GM23338 (cell line): ENCODE data around the gene TREM1. TPM values are rescaled to one million over a fixed set of nuclear protein-coding genes. Genes with fewer than 3 reads are reported as not detected.

ENCODE experiments used
- ATAC-seq: fragments of 200-7000 bp; cut with Tn5 transposase; 3 replicates; pipeline ENCODE4 v1.9.1; 2020
- DNase-seq: peaks from one replicate; pipeline ENCODE4 v3.0.0-alpha.2; 2015; ENCODE audit warnings: low spot score
- H2AFZ ChIP-seq: fragments of 200-600 bp; sonication (generic); 2 replicates; pipeline ENCODE4 v1.8.0; 2016; ENCODE audit warnings: antibody characterized with exemption, mild to moderate bottlenecking, moderate library complexity
- H3F3A ChIP-seq: fragments of 200-600 bp; sonication (generic); replicated peaks from 2 replicates; pipeline ENCODE4 v1.8.0; 2017; ENCODE audit warnings: antibody characterized with exemption, mixed run types, low read depth
- H3K27ac ChIP-seq: fragments of 200-600 bp; sonication (generic); 2 replicates; pipeline ENCODE4 v1.6.1; 2016; ENCODE audit warnings: low read depth
- H3K27me3 ChIP-seq: fragments of 200-600 bp; sonication (generic); 2 replicates; pipeline ENCODE4 v1.8.0; 2016; ENCODE audit warnings: mild to moderate bottlenecking, mixed run types, moderate library complexity; ENCODE audit not compliant: insufficient read depth
- H3K36me3 ChIP-seq: fragments of 200-600 bp; sonication (generic); 2 replicates; pipeline ENCODE4 v1.8.0; 2016; ENCODE audit warnings: mild to moderate bottlenecking; ENCODE audit not compliant: insufficient read depth
- H3K4me1 ChIP-seq: fragments of 200-600 bp; sonication (generic); 2 replicates; pipeline ENCODE4 v1.8.0; 2016; ENCODE audit warnings: mild to moderate bottlenecking, moderate library complexity; ENCODE audit not compliant: insufficient read depth
- H3K4me2 ChIP-seq: fragments of 200-600 bp; sonication (generic); 2 replicates; pipeline ENCODE4 v1.7.1; 2017; ENCODE audit warnings: mixed run types
- H3K4me3 ChIP-seq: fragments of 200-600 bp; sonication (generic); 2 replicates; pipeline ENCODE4 v1.6.1; 2016; ENCODE audit warnings: mixed run types
- H3K79me2 ChIP-seq: fragments of 200-600 bp; sonication (generic); replicated peaks from 2 replicates; pipeline ENCODE4 v1.8.0; 2017; ENCODE audit warnings: mild to moderate bottlenecking; ENCODE audit not compliant: insufficient read depth
- H3K9me2 ChIP-seq: fragments of 200-600 bp; sonication (generic); 2 replicates; pipeline ENCODE4 v1.8.0; 2017; ENCODE audit not compliant: insufficient read depth
- H4K20me1 ChIP-seq: fragments of 200-600 bp; sonication (generic); replicated peaks from 2 replicates; pipeline ENCODE4 v1.8.0; 2017; ENCODE audit warnings: mild to moderate bottlenecking; ENCODE audit not compliant: insufficient read depth
- H3K27ac Mint-ChIP-seq: 2 replicates; pipeline ENCODE4 v1.8.0; 2020; ENCODE audit warnings: inconsistent platforms, mild to moderate bottlenecking, moderate library complexity, mixed read lengths
- H3K27me3 Mint-ChIP-seq: 3 replicates; pipeline ENCODE4 v1.8.0; 2022; ENCODE audit warnings: low read depth, mild to moderate bottlenecking, moderate library complexity, mixed read lengths, inconsistent platforms; ENCODE audit not compliant: insufficient read depth, poor library complexity
- H3K36me3 Mint-ChIP-seq: 3 replicates; pipeline ENCODE4 v1.8.0; 2021; ENCODE audit warnings: low read depth, mild to moderate bottlenecking, inconsistent platforms, moderate library complexity, mixed read lengths
- H3K4me1 Mint-ChIP-seq: 3 replicates; pipeline ENCODE4 v1.8.0; 2020; ENCODE audit warnings: mild to moderate bottlenecking, inconsistent platforms, mixed read lengths
- H3K4me3 Mint-ChIP-seq: 3 replicates; pipeline ENCODE4 v1.8.0; 2021; ENCODE audit warnings: moderate library complexity, mild to moderate bottlenecking, inconsistent platforms, mixed read lengths
- H3K9me3 Mint-ChIP-seq: 3 replicates; pipeline ENCODE4 v1.8.0; 2020; ENCODE audit warnings: moderate library complexity, mild to moderate bottlenecking, inconsistent platforms, mixed read lengths
- CREB1 ChIP-seq: fragments of 250-450 bp; sonication (Bioruptor Pico); IDR thresholded peaks from 2 replicates; pipeline ENCODE4 v1.5.0; 2020; ENCODE audit warnings: low read depth, mild to moderate bottlenecking, moderate library complexity
- CTCF ChIP-seq, 2 experiments: fragments of 200-600 bp in 1 of 2; sonication (generic) in 1 of 2; conservative IDR thresholded peaks; 2 replicates each; pipeline versions ENCODE4 v1.5.1 to v1.6.1; 2016 to 2017; ENCODE audit warnings: antibody characterized with exemption in 2 of 2, low read depth in 2 of 2, mild to moderate bottlenecking in 2 of 2, moderate library complexity in 1 of 2
- ETS1 ChIP-seq: IDR thresholded peaks from 2 replicates; pipeline ENCODE4 v1.6.1; 2016; ENCODE audit warnings: antibody characterized with exemption
- EZH2 ChIP-seq: fragments of 200-600 bp; sonication (generic); IDR thresholded peaks from one replicate; pipeline ENCODE4 v1.8.0; 2017; ENCODE audit warnings: antibody characterized with exemption, mild to moderate bottlenecking, low read depth; ENCODE audit not compliant: unreplicated experiment
- EZH2phosphoT487 ChIP-seq: fragments of 200-600 bp; sonication (generic); IDR thresholded peaks from one replicate; pipeline ENCODE4 v1.8.1; 2018; ENCODE audit warnings: antibody characterized with exemption; ENCODE audit not compliant: unreplicated experiment
- NANOG ChIP-seq: IDR thresholded peaks from 2 replicates; pipeline ENCODE4 v1.6.1; 2016; ENCODE audit warnings: antibody characterized with exemption, borderline replicate concordance
- REST ChIP-seq: IDR thresholded peaks from one replicate; pipeline ENCODE4 v1.6.1; 2018; ENCODE audit warnings: antibody characterized with exemption; ENCODE audit not compliant: unreplicated experiment
- STAT1 ChIP-seq: IDR thresholded peaks from one replicate; pipeline ENCODE4 v1.6.1; 2016; ENCODE audit warnings: antibody characterized with exemption; ENCODE audit not compliant: unreplicated experiment
- ZNF331 ChIP-seq: fragments of 250-450 bp; sonication (Bioruptor Pico); IDR thresholded peaks from 2 replicates; pipeline ENCODE4 v1.5.0; 2020; ENCODE audit warnings: low read depth, mild to moderate bottlenecking, moderate library complexity
- ZNF462 ChIP-seq: fragments of 250-450 bp; sonication (Bioruptor Pico); IDR thresholded peaks from 2 replicates; pipeline ENCODE4 v1.5.0; 2020; ENCODE audit warnings: mild to moderate bottlenecking, moderate library complexity
- long read RNA-seq: library from polyadenylated mRNA; unstranded; transcript quantifications from one replicate; pipeline ENCODE4 v2.0.0, GENCODE V29; 2020; ENCODE audit not compliant: unreplicated experiment
- polyA plus RNA-seq: library from polyadenylated mRNA; unstranded; fragments of >200 nt; fragmentation: Nextera tagmentation; extraction: Ambion mirVana; gene quantifications from 2 replicates; pipeline ENCODE4 v1.2.1, GENCODE V29; 2016
- total RNA-seq: library from RNA; depleted of rRNA; stranded (reverse); fragments of >200 nt; shearing (Covaris generic); gene quantifications from 2 replicates; pipeline ENCODE4 v1.2.3, GENCODE V29; 2014; rRNA removed

Gene TREM1
- total RNA-seq (not detected in 2 replicates), polyA plus RNA-seq (not detected in 2 replicates)
- long read RNA-seq = 0 reads

- TF ChIP-seq ZNF331 (no peak), EZH2 (no peak), CREB1 (CRISPR knock-in tag) (no peak), STAT1 (no peak), ZNF462 (CRISPR knock-in tag) (no peak), NANOG (no peak), EZH2phosphoT487 (no peak), ETS1 (no peak), REST (no peak), CTCF (conservative IDR thresholded peaks at IDR 0.05; ENCODE audit: low read depth in 2 of 2) (no peak)
- H3K36me3 Mint-ChIP-seq = no peaks in the 10 kb centered on the region
- H3K4me3 Mint-ChIP-seq = no peak within 1 kb of the TSS
- no peaks in the 10 kb centered on the region for H3K79me2 ChIP-seq
- peaks cover 16% of the 10 kb centered on the region for H3K9me2 ChIP-seq
- H3K27ac Mint-ChIP-seq = no peak within 1 kb of the TSS
- H3K27me3 ChIP-seq = peaks cover 26% of the 10 kb centered on the region
- ATAC-seq (no peak), DNase-seq (peak; percentile 6)
- H3K9me3 Mint-ChIP-seq = no peaks in the 10 kb centered on the region
- 0 out of 2 replicates have a peak within 1 kb of the TSS, but pooled peaks have one; percentile 33 for H2AFZ ChIP-seq
- H4K20me1 ChIP-seq = no peaks in the 10 kb centered on the region
- H3K4me1 ChIP-seq = peaks cover 4% of the 10 kb centered on the region; the same call in 1 of the 2 replicates
- peaks cover 10% of the 10 kb centered on the region for H3K4me1 Mint-ChIP-seq
- no peak within 1 kb of the TSS for H3K27ac ChIP-seq
- H3K27me3 Mint-ChIP-seq = peaks cover 10% of the 10 kb centered on the region
- no peaks in the 10 kb centered on the region for H3F3A ChIP-seq
- H3K36me3 ChIP-seq = no peaks in the 10 kb centered on the region
- no peak within 1 kb of the TSS for H3K4me3 ChIP-seq
- H3K4me2 ChIP-seq = no peak within 1 kb of the TSS
Observed at GRCh38 chr6:41286544-41287346, at the start of gene TREM1. TSS of gene TREM1 (minus strand) at chr6:41286682. CDS start at chr6:41286655, 27 bp downstream.
